Measurements from ENCODE around the gene PDE11A. TPM values are rescaled to one million over a fixed set of nuclear protein-coding genes. Genes with fewer than 3 reads are reported as not detected.

The PDE11A gene
- total and polyA plus RNA-seq, 2 of the 8 experiments (the other 6 are each of a cell fraction or from before 2014, with no cell fraction given) = 0.19 to 0.23 TPM

DNA sequence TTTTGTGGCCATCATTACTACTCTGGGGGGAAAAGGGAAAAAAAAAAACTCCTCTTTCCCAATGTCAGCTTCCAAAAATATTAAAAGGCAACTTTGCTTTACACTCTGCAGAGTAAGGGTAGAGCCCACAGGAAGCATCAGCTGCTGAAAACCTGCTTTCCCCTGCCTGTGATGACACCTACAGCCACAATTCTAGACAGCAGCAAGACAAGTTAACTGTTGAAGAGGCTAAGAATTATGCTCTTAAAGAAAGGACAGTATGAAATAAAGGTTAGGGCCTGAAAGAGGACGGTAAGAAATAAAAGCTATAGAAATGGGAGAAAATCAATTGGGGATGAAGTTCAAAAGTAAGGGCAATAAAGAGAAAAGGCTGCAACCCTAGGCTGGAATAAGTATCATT is 3.0 kb downstream of the PDE11A start (continued):
- TF ChIP-seq, protein P1, sequence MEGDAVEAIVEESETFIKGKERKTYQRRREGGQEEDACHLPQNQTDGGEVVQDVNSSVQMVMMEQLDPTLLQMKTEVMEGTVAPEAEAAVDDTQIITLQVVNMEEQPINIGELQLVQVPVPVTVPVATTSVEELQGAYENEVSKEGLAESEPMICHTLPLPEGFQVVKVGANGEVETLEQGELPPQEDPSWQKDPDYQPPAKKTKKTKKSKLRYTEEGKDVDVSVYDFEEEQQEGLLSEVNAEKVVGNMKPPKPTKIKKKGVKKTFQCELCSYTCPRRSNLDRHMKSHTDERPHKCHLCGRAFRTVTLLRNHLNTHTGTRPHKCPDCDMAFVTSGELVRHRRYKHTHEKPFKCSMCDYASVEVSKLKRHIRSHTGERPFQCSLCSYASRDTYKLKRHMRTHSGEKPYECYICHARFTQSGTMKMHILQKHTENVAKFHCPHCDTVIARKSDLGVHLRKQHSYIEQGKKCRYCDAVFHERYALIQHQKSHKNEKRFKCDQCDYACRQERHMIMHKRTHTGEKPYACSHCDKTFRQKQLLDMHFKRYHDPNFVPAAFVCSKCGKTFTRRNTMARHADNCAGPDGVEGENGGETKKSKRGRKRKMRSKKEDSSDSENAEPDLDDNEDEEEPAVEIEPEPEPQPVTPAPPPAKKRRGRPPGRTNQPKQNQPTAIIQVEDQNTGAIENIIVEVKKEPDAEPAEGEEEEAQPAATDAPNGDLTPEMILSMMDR (IDR thresholded peaks at IDR 0.05; ENCODE audit: control extremely low read depth in 1 of 3, insufficient read depth in 1 of 3, low read depth in 1 of 3, low read length in 3 of 3) = peak in 1 of 3 experiments; percentile 18; a peak in 1 of 4 replicates
- TF ChIP-seq RXRA (IDR thresholded peaks at IDR 0.05; ENCODE audit: insufficient read depth, low read depth, low read length) (no peak), BACH1 (IDR thresholded peaks at IDR 0.05; ENCODE audit: low read length) (no peak)

Data from H1 (cell line).